Left lung (tissue), 10 donors: ENCODE measurements around the gene ABHD8. TPM values are rescaled to one million over a fixed set of nuclear protein-coding genes. Genes with fewer than 3 reads are reported as not detected.

Source experiments
- ATAC-seq: fragments of 200-7000 bp; cut with Tn5 transposase; one replicate; pipeline ENCODE4 v1.9.1; 2020; ENCODE audit warnings: moderate library complexity
- DNase-seq, 4 donors: peaks; one replicate each; pipeline ENCODE4 v3.0.0-alpha.2; 2013 to 2020
- H3K27ac ChIP-seq, 2 donors: fragments of 200-600 bp; sonication (generic) in 1 of 2; one replicate each; pipeline versions ENCODE4 v1.5.0 to v1.8.0; 2020 to 2021
- H3K27me3 ChIP-seq, 2 donors: fragments of 200-600 bp; sonication (generic) in 1 of 2; one replicate each; pipeline versions ENCODE4 v1.5.0 to v1.8.0; 2020 to 2021
- H3K36me3 ChIP-seq, 2 donors: fragments of 200-600 bp; sonication (generic) in 1 of 2; one replicate each; pipeline versions ENCODE4 v1.5.0 to v1.8.0; 2020 to 2021
- H3K4me1 ChIP-seq, 2 donors: fragments of 200-600 bp; one replicate each; pipeline ENCODE4 v1.8.0; 2021
- H3K4me3 ChIP-seq, 2 donors: fragments of 200-600 bp; sonication (generic) in 1 of 2; one replicate each; pipeline versions ENCODE4 v1.5.0 to v1.8.0; 2020 to 2021; ENCODE audit warnings: mild to moderate bottlenecking in 1 of 2
- H3K9me3 ChIP-seq, 2 donors: fragments of 200-600 bp; sonication (generic) in 1 of 2; one replicate each; pipeline versions ENCODE4 v1.5.0 to v1.8.0; 2020 to 2021
- intact Hi-C, 2 donors: fragments of 100-400 bp; cut with DNase I; formaldehyde crosslinking; loops; one replicate each; pipeline versions ENCODE4 v1.11.2 to v1.14.2; 2022
- polyA plus RNA-seq, 6 donors: library from polyadenylated mRNA; unstranded; fragments of 120-200 nt; gene quantifications; one replicate each; pipeline ENCODE4 v1.2.1, GENCODE V29; 2013; ENCODE audit not compliant: insufficient read length in 6 of 6
- total RNA-seq, 2 donors: library from RNA; stranded (reverse); fragmentation: NEBNext Ultra II Directional; extraction: Animal tissue kit (Norgen Biotek cat#: 25700); gene quantifications; one replicate each; pipeline ENCODE4 v1.2.1, GENCODE V29; 2021
- TF ChIP-seq, protein P1 (sequence below), 2 donors: fragments of 200-600 bp; sonication (generic) in 1 of 2; IDR thresholded peaks; one replicate each; pipeline versions ENCODE4 v1.5.0 to v1.8.0; 2021; ENCODE audit warnings: antibody characterized with exemption in 2 of 2
- donor health status: DM: no; HTN: yes; CAD: no.
- donor health status: DM: no; HTN: no; CAD: no.

Gene ABHD8
- total and polyA plus RNA-seq, 8 donors, result 6.8 to 17.1 (median 10.5) TPM

GRCh38 chr19:17256130-17256529 is 47.1 kb downstream of the ABHD8 start:
- Histone ChIP-seq H3K9me3 (no peaks in the 10 kb centered on the region), H3K36me3 (peaks cover 0 to 23% of the 10 kb centered on the region in 2 donors), H3K27me3 (no peaks in the 10 kb centered on the region), H3K27ac (no peak overlapping the region), H3K4me3 (no peak overlapping the region), H3K4me1 (peaks cover 0 to 3% of the 10 kb centered on the region in 2 donors)
- DNase-seq (no peak), ATAC-seq (no peak)
- TF ChIP-seq, protein P1, sequence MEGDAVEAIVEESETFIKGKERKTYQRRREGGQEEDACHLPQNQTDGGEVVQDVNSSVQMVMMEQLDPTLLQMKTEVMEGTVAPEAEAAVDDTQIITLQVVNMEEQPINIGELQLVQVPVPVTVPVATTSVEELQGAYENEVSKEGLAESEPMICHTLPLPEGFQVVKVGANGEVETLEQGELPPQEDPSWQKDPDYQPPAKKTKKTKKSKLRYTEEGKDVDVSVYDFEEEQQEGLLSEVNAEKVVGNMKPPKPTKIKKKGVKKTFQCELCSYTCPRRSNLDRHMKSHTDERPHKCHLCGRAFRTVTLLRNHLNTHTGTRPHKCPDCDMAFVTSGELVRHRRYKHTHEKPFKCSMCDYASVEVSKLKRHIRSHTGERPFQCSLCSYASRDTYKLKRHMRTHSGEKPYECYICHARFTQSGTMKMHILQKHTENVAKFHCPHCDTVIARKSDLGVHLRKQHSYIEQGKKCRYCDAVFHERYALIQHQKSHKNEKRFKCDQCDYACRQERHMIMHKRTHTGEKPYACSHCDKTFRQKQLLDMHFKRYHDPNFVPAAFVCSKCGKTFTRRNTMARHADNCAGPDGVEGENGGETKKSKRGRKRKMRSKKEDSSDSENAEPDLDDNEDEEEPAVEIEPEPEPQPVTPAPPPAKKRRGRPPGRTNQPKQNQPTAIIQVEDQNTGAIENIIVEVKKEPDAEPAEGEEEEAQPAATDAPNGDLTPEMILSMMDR (IDR thresholded peaks at IDR 0.05), result no peak
- intact Hi-C loops, result no loop called here

- Histone ChIP-seq H3K36me3 (peaks cover 0 to 23% of the 10 kb centered on the region in 2 donors), H3K9me3 (no peaks in the 10 kb centered on the region), H3K4me1 (no peaks in the 10 kb centered on the region), H3K27ac (peak overlapping the region in 1 of 2 donors; percentile 48), H3K4me3 (no peak overlapping the region), H3K27me3 (no peaks in the 10 kb centered on the region)
- intact Hi-C loops, result no loop called here
- TF ChIP-seq, protein P1 (IDR thresholded peaks at IDR 0.05), result no peak
- peak in 1 of 4 donors; percentile 61 for DNase-seq
- ATAC-seq, result peak; percentile 96
Measured at GRCh38 chr19:17255150-17255621, 48.0 kb downstream of the ABHD8 start.

DNA sequence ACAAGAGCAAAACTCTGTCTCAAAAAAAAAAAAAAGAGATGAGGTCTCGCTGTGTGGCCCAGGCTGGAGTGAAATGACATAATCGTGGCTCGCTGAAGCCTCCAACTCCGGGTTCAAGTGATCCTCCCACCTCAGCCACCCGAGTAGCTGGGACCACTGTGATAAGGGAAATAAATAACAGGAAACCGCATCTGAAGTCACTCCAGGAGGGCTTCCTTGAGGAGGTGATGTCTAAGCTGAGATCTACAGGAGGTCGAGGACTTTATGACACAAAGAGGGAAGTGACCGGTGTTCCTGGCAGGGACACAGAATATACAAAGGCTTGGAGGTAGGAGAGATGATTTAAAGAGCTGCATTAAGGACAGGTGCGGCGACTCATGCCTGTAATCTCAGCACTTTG is 48.6 kb downstream of the ABHD8 start:
- TF ChIP-seq, protein P1 (IDR thresholded peaks at IDR 0.05), result no peak
- no peak for ATAC-seq
- Histone ChIP-seq H3K36me3 (peaks cover 0 to 22% of the 10 kb centered on the region in 2 donors), H3K27ac (peak overlapping the region in 1 of 2 donors; percentile 48), H3K4me3 (no peak overlapping the region), H3K27me3 (no peaks in the 10 kb centered on the region), H3K9me3 (no peaks in the 10 kb centered on the region), H3K4me1 (no peaks in the 10 kb centered on the region)
- DNase-seq, result no peak
- intact Hi-C loops, result no loop called here

DNA sequence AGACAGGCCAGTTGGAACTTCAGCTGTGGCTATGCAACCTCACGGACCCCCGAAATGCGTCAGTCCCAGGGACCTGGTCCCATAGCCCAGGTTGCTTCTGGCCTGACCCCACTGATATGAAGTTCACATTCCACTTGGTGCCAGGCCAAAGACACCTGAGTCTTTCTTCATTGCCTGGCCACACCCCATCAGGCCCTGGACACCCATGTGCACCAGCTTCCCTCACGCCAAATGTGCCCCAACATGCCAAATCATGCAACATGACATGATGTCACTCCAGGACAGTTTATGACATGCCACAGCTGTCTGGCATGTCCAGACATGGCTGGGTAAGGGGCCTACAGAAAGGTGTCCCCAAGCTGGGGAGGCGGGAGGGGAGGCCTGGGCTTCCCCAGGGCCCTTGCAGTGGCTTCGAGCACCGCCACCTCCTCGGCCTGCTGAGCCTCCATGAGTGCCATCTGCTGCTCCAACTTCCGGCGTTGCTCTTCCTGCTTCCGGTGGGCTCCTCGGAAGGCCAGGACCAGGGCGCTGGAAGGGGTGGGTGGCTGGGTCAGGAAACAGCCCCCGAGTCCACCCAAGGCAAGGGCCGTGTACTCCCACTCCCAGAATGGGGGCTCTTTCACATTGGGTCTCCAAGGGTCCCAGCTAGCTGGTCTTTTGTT is 53.2 kb downstream of the ABHD8 start:
- DNase-seq, result no peak
- H3K4me3 ChIP-seq, result no peak overlapping the region
- peaks cover 0 to 5% of the 10 kb centered on the region in 2 donors for H3K36me3 ChIP-seq
- ATAC-seq, result no peak
- H3K27ac ChIP-seq, result no peak overlapping the region
- H3K27me3 ChIP-seq, result peaks cover 0 to 9% of the 10 kb centered on the region in 2 donors
- intact Hi-C loops, result no loop called here
- no peaks in the 10 kb centered on the region for H3K9me3 ChIP-seq
- TF ChIP-seq, protein P1 (IDR thresholded peaks at IDR 0.05), result no peak
- peaks cover 18 to 20% of the 10 kb centered on the region in 2 donors for H3K4me1 ChIP-seq

DNA sequence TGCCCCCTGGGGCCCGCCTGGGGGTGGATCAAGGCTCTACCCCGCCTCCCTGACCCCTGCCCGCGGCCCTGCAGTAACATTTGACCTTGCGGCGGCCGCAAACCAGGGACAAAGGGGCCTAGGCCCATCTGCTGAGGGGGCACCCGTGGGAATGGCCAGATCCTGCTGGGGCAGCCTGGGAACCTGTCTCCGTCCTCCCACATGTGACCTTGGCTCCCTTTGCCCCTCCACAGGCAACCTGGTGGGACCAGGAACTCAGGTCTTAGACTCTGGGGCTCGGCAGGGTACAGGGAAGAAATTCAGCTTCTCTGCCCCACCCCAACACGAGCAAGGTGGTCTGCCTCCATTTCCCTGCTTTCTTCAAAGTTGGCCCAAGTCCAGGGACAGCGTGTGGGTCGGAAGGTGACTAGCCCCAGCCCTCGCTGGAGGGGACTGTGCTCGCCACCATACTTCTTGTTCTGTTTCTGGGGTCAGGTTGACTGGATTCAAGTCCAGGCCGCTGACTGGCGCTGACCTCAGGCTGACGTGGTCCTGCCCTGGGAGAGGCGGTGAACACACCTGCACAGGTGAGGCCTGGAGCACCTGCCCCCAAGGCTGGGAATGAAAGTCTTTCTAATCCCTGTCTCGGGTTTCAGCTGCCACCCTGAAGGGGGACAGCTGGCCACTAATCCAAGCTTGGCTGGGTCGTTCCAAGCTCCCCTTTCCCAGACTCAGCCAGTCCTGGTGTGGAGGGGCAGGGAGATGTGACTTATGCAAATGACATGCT is 55.0 kb downstream of the ABHD8 start:
- peaks cover 0 to 5% of the 10 kb centered on the region in 2 donors for H3K36me3 ChIP-seq
- ATAC-seq (no peak), DNase-seq (no peak)
- peaks cover 0 to 17% of the 10 kb centered on the region in 2 donors for H3K27me3 ChIP-seq
- no peaks in the 10 kb centered on the region for H3K9me3 ChIP-seq
- peaks cover 20 to 26% of the 10 kb centered on the region in 2 donors for H3K4me1 ChIP-seq
- H3K27ac ChIP-seq, result peak overlapping the region in 1 of 2 donors; percentile 74
- no peak overlapping the region for H3K4me3 ChIP-seq
- intact Hi-C loops, result no loop called here
- TF ChIP-seq, protein P1 (IDR thresholded peaks at IDR 0.05), result no peak
